Measurements from ENCODE around the gene SMC4.

Gene SMC4

DNA sequence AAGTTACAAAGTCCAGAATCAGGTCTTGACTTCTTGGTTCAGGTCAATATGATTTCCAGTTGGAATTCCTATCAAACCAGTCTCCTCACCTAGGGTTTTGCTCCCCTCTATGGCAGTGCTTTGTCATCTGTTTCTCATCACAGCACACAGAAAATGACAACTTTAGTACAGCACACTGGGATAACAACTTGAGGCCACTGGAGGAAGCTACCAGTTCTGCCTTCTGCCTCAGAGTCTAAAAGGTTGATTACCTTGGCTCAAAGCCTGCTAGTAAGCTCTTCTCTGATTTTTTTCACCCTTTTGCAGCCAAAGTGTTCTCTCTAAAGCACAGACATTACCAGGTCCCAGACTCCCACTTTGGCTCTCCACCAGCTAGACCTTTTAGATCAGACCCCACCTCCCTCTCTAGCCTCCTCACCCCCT is 75.0 kb downstream of the SMC4 start:
- Histone ChIP-seq H3K36me3 (replicated peaks; ENCODE audit: low read depth, low read length) (no peaks in the 10 kb centered on the region), H3K9me3 (ENCODE audit: insufficient read depth, low read length) (0 out of 2 replicates have a peak, but pooled peaks cover 8% of the 10 kb centered on the region), H3K27ac (ENCODE audit: low read length) (no peak overlapping the region), H3K4me2 (ENCODE audit: low read length) (no peak overlapping the region), H3K27me3 (ENCODE audit: low read depth, low read length) (no peaks in the 10 kb centered on the region), H3K79me2 (ENCODE audit: low read length) (no peaks in the 10 kb centered on the region), H2AFZ (ENCODE audit: low read depth, low read length) (no peak overlapping the region), H4K20me1 (ENCODE audit: insufficient read depth, low read length) (no peaks in the 10 kb centered on the region), H3K4me1 (ENCODE audit: low read length) (no peaks in the 10 kb centered on the region), H3K9ac (ENCODE audit: low read length) (no peak overlapping the region), H3K4me3 (ENCODE audit: low read length) (no peak overlapping the region)
- TF ChIP-seq EZH2phosphoT487 (IDR thresholded peaks at IDR 0.05; ENCODE audit: low read depth) = no peak
- TF ChIP-seq CTCF (IDR thresholded peaks at IDR 0.05; ENCODE audit: low read depth, low read length) = no peak

DNA sequence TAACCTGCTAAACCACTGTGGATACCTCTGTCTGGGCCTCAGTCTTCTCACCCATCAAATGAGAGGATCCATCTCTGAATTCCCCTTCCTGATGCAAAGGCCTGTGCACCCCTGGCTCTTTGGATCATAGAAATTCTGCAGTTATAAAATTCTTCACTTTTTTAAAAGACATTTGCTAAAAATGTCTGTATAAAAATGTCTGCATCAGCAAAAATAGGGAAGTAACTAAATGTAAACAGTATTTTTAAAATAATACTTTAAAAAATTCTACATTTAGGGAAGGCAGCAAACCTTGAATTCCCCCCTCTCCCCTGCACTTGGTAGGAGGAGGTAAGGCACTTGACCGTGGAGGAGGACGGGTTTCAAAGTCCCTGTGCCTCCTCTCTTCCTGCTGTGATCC is 75.7 kb downstream of the SMC4 start:
- no peak overlapping the region for H3K4me3 ChIP-seq (ENCODE audit: low read length)
- no peaks in the 10 kb centered on the region for H3K79me2 ChIP-seq (ENCODE audit: low read length)
- H3K36me3 ChIP-seq (replicated peaks; ENCODE audit: low read depth, low read length) = no peaks in the 10 kb centered on the region
- no peak overlapping the region for H3K4me2 ChIP-seq (ENCODE audit: low read length)
- H3K27me3 ChIP-seq (ENCODE audit: low read depth, low read length) = no peaks in the 10 kb centered on the region
- H3K9me3 ChIP-seq (ENCODE audit: insufficient read depth, low read length) = 0 out of 2 replicates have a peak, but pooled peaks cover 8% of the 10 kb centered on the region
- no peaks in the 10 kb centered on the region for H3K4me1 ChIP-seq (ENCODE audit: low read length)
- no peak overlapping the region for H2AFZ ChIP-seq (ENCODE audit: low read depth, low read length)
- H4K20me1 ChIP-seq (ENCODE audit: insufficient read depth, low read length) = no peaks in the 10 kb centered on the region
- no peak overlapping the region for H3K9ac ChIP-seq (ENCODE audit: low read length)
- TF ChIP-seq CTCF (IDR thresholded peaks at IDR 0.05; ENCODE audit: low read depth, low read length) (no peak), EZH2phosphoT487 (IDR thresholded peaks at IDR 0.05; ENCODE audit: low read depth) (no peak)
- no peak overlapping the region for H3K27ac ChIP-seq (ENCODE audit: low read length)

GRCh38 chr3:160475884-160476283 is 76.4 kb downstream of the SMC4 start:
- Histone ChIP-seq H3K4me2 (ENCODE audit: low read length) (no peak overlapping the region), H3K4me3 (ENCODE audit: low read length) (no peak overlapping the region), H3K4me1 (ENCODE audit: low read length) (no peaks in the 10 kb centered on the region), H3K9me3 (ENCODE audit: insufficient read depth, low read length) (0 out of 2 replicates have a peak, but pooled peaks cover 6% of the 10 kb centered on the region), H3K79me2 (ENCODE audit: low read length) (no peaks in the 10 kb centered on the region), H3K27me3 (ENCODE audit: low read depth, low read length) (no peaks in the 10 kb centered on the region), H3K27ac (ENCODE audit: low read length) (no peak overlapping the region), H4K20me1 (ENCODE audit: insufficient read depth, low read length) (no peaks in the 10 kb centered on the region), H3K9ac (ENCODE audit: low read length) (no peak overlapping the region), H2AFZ (ENCODE audit: low read depth, low read length) (no peak overlapping the region), H3K36me3 (replicated peaks; ENCODE audit: low read depth, low read length) (no peaks in the 10 kb centered on the region)
- TF ChIP-seq EZH2phosphoT487 (IDR thresholded peaks at IDR 0.05; ENCODE audit: low read depth) = no peak
- TF ChIP-seq CTCF (IDR thresholded peaks at IDR 0.05; ENCODE audit: low read depth, low read length) = no peak

DNA sequence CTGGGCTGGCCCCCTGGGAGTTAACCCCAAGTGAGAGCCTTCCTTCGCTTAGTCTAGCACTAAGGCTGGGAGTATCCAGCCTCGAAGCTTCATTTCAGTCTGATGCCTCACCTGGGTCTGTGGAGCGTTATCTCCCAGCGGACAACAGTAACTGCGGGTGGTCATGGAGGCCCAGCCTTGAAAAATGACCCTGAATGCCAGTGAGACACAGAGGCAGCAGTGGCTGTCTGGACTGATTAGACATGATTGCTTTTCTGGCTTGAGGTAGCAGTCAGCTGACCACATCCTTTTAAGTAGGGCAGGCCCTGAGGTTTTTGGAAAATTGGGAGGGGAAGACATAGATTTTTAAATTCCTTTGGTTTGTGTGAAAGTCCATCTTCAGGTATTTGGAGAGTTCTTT is 78.3 kb downstream of the SMC4 start:
- no peak for TF ChIP-seq EZH2phosphoT487 (IDR thresholded peaks at IDR 0.05; ENCODE audit: low read depth)
- Histone ChIP-seq H3K79me2 (ENCODE audit: low read length) (no peaks in the 10 kb centered on the region), H3K36me3 (replicated peaks; ENCODE audit: low read depth, low read length) (no peaks in the 10 kb centered on the region), H3K27ac (ENCODE audit: low read length) (no peak overlapping the region), H3K4me2 (ENCODE audit: low read length) (no peak overlapping the region), H2AFZ (ENCODE audit: low read depth, low read length) (no peak overlapping the region), H3K4me1 (ENCODE audit: low read length) (no peaks in the 10 kb centered on the region), H3K27me3 (ENCODE audit: low read depth, low read length) (no peaks in the 10 kb centered on the region), H3K9ac (ENCODE audit: low read length) (no peak overlapping the region), H3K4me3 (ENCODE audit: low read length) (no peak overlapping the region), H4K20me1 (ENCODE audit: insufficient read depth, low read length) (no peaks in the 10 kb centered on the region), H3K9me3 (ENCODE audit: insufficient read depth, low read length) (no peaks in the 10 kb centered on the region)

DNA sequence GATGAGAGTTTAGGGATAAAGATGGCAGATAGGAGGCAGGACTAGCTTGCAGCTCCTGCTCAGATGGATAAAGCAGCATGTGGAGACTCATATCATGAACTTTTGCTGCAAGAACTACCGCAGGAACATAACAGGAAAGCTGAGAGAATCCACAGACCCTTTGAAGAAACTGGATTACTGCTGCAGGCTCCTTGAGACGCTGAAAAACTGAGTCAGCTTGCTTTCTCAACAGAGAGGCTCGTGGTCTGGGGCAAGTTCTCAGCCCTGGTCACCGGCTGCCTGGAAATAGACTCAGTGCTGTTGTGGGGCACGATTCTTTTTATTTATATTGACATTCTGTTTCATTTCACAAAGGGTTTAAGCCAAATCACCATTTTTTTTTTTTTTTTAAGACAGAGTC is 78.9 kb downstream of the SMC4 start:
- H3K4me3 ChIP-seq (ENCODE audit: low read length) = no peak overlapping the region
- no peaks in the 10 kb centered on the region for H3K79me2 ChIP-seq (ENCODE audit: low read length)
- TF ChIP-seq EZH2phosphoT487 (IDR thresholded peaks at IDR 0.05; ENCODE audit: low read depth) (no peak), CTCF (IDR thresholded peaks at IDR 0.05; ENCODE audit: low read depth, low read length) (no peak)
- H3K4me2 ChIP-seq (ENCODE audit: low read length) = no peak overlapping the region
- no peak overlapping the region for H3K9ac ChIP-seq (ENCODE audit: low read length)
- H4K20me1 ChIP-seq (ENCODE audit: insufficient read depth, low read length) = no peaks in the 10 kb centered on the region
- no peak overlapping the region for H3K27ac ChIP-seq (ENCODE audit: low read length)
- no peaks in the 10 kb centered on the region for H3K4me1 ChIP-seq (ENCODE audit: low read length)
- H3K36me3 ChIP-seq (replicated peaks; ENCODE audit: low read depth, low read length) = no peaks in the 10 kb centered on the region
- H3K27me3 ChIP-seq (ENCODE audit: low read depth, low read length) = no peaks in the 10 kb centered on the region
- no peaks in the 10 kb centered on the region for H3K9me3 ChIP-seq (ENCODE audit: insufficient read depth, low read length)
- H2AFZ ChIP-seq (ENCODE audit: low read depth, low read length) = no peak overlapping the region

Measured in OCI-LY3 (cell line).